GM23338 (cell line): Measurements from ENCODE around the gene SMG1. TPM values are rescaled to one million over a fixed set of nuclear protein-coding genes. Genes with fewer than 3 reads are reported as not detected.

Source experiments
- ATAC-seq: fragments of 200-7000 bp; cut with Tn5 transposase; 3 replicates; pipeline ENCODE4 v1.9.1; 2020
- DNase-seq: peaks from one replicate; pipeline ENCODE4 v3.0.0-alpha.2; 2015; ENCODE audit warnings: low spot score
- H2AFZ ChIP-seq: fragments of 200-600 bp; sonication (generic); 2 replicates; pipeline ENCODE4 v1.8.0; 2016; ENCODE audit warnings: antibody characterized with exemption, mild to moderate bottlenecking, moderate library complexity
- H3F3A ChIP-seq: fragments of 200-600 bp; sonication (generic); replicated peaks from 2 replicates; pipeline ENCODE4 v1.8.0; 2017; ENCODE audit warnings: antibody characterized with exemption, mixed run types, low read depth
- H3K27ac ChIP-seq: fragments of 200-600 bp; sonication (generic); 2 replicates; pipeline ENCODE4 v1.6.1; 2016; ENCODE audit warnings: low read depth
- H3K27me3 ChIP-seq: fragments of 200-600 bp; sonication (generic); 2 replicates; pipeline ENCODE4 v1.8.0; 2016; ENCODE audit warnings: mild to moderate bottlenecking, mixed run types, moderate library complexity; ENCODE audit not compliant: insufficient read depth
- H3K36me3 ChIP-seq: fragments of 200-600 bp; sonication (generic); 2 replicates; pipeline ENCODE4 v1.8.0; 2016; ENCODE audit warnings: mild to moderate bottlenecking; ENCODE audit not compliant: insufficient read depth
- H3K4me1 ChIP-seq: fragments of 200-600 bp; sonication (generic); 2 replicates; pipeline ENCODE4 v1.8.0; 2016; ENCODE audit warnings: mild to moderate bottlenecking, moderate library complexity; ENCODE audit not compliant: insufficient read depth
- H3K4me2 ChIP-seq: fragments of 200-600 bp; sonication (generic); 2 replicates; pipeline ENCODE4 v1.7.1; 2017; ENCODE audit warnings: mixed run types
- H3K4me3 ChIP-seq: fragments of 200-600 bp; sonication (generic); 2 replicates; pipeline ENCODE4 v1.6.1; 2016; ENCODE audit warnings: mixed run types
- H3K79me2 ChIP-seq: fragments of 200-600 bp; sonication (generic); replicated peaks from 2 replicates; pipeline ENCODE4 v1.8.0; 2017; ENCODE audit warnings: mild to moderate bottlenecking; ENCODE audit not compliant: insufficient read depth
- H3K9me2 ChIP-seq: fragments of 200-600 bp; sonication (generic); 2 replicates; pipeline ENCODE4 v1.8.0; 2017; ENCODE audit not compliant: insufficient read depth
- H4K20me1 ChIP-seq: fragments of 200-600 bp; sonication (generic); replicated peaks from 2 replicates; pipeline ENCODE4 v1.8.0; 2017; ENCODE audit warnings: mild to moderate bottlenecking; ENCODE audit not compliant: insufficient read depth
- H3K27ac Mint-ChIP-seq: 2 replicates; pipeline ENCODE4 v1.8.0; 2020; ENCODE audit warnings: inconsistent platforms, mild to moderate bottlenecking, moderate library complexity, mixed read lengths
- H3K27me3 Mint-ChIP-seq: 3 replicates; pipeline ENCODE4 v1.8.0; 2022; ENCODE audit warnings: low read depth, mild to moderate bottlenecking, moderate library complexity, mixed read lengths, inconsistent platforms; ENCODE audit not compliant: insufficient read depth, poor library complexity
- H3K36me3 Mint-ChIP-seq: 3 replicates; pipeline ENCODE4 v1.8.0; 2021; ENCODE audit warnings: low read depth, mild to moderate bottlenecking, inconsistent platforms, moderate library complexity, mixed read lengths
- H3K4me1 Mint-ChIP-seq: 3 replicates; pipeline ENCODE4 v1.8.0; 2020; ENCODE audit warnings: mild to moderate bottlenecking, inconsistent platforms, mixed read lengths
- H3K4me3 Mint-ChIP-seq: 3 replicates; pipeline ENCODE4 v1.8.0; 2021; ENCODE audit warnings: moderate library complexity, mild to moderate bottlenecking, inconsistent platforms, mixed read lengths
- H3K9me3 Mint-ChIP-seq: 3 replicates; pipeline ENCODE4 v1.8.0; 2020; ENCODE audit warnings: moderate library complexity, mild to moderate bottlenecking, inconsistent platforms, mixed read lengths
- CREB1 ChIP-seq: fragments of 250-450 bp; sonication (Bioruptor Pico); IDR thresholded peaks from 2 replicates; pipeline ENCODE4 v1.5.0; 2020; ENCODE audit warnings: low read depth, mild to moderate bottlenecking, moderate library complexity
- EZH2 ChIP-seq: fragments of 200-600 bp; sonication (generic); IDR thresholded peaks from one replicate; pipeline ENCODE4 v1.8.0; 2017; ENCODE audit warnings: antibody characterized with exemption, mild to moderate bottlenecking, low read depth; ENCODE audit not compliant: unreplicated experiment
- EZH2phosphoT487 ChIP-seq: fragments of 200-600 bp; sonication (generic); IDR thresholded peaks from one replicate; pipeline ENCODE4 v1.8.1; 2018; ENCODE audit warnings: antibody characterized with exemption; ENCODE audit not compliant: unreplicated experiment
- JUNB ChIP-seq: IDR thresholded peaks from one replicate; pipeline ENCODE4 v1.6.1; 2016; ENCODE audit warnings: antibody characterized with exemption; ENCODE audit not compliant: unreplicated experiment
- NANOG ChIP-seq: IDR thresholded peaks from 2 replicates; pipeline ENCODE4 v1.6.1; 2016; ENCODE audit warnings: antibody characterized with exemption, borderline replicate concordance
- POLR2AphosphoS5 ChIP-seq: IDR thresholded peaks from 2 replicates; pipeline ENCODE4 v1.6.1; 2016; ENCODE audit warnings: antibody characterized with exemption, low read depth
- REST ChIP-seq: IDR thresholded peaks from one replicate; pipeline ENCODE4 v1.6.1; 2018; ENCODE audit warnings: antibody characterized with exemption; ENCODE audit not compliant: unreplicated experiment
- STAT1 ChIP-seq: IDR thresholded peaks from one replicate; pipeline ENCODE4 v1.6.1; 2016; ENCODE audit warnings: antibody characterized with exemption; ENCODE audit not compliant: unreplicated experiment
- ZNF114 ChIP-seq: fragments of 250-450 bp; sonication (Bioruptor Pico); IDR thresholded peaks from 2 replicates; pipeline ENCODE4 v1.5.0; 2020; ENCODE audit warnings: mild to moderate bottlenecking, moderate library complexity
- ZNF331 ChIP-seq: fragments of 250-450 bp; sonication (Bioruptor Pico); IDR thresholded peaks from 2 replicates; pipeline ENCODE4 v1.5.0; 2020; ENCODE audit warnings: low read depth, mild to moderate bottlenecking, moderate library complexity
- ZNF462 ChIP-seq: fragments of 250-450 bp; sonication (Bioruptor Pico); IDR thresholded peaks from 2 replicates; pipeline ENCODE4 v1.5.0; 2020; ENCODE audit warnings: mild to moderate bottlenecking, moderate library complexity
- polyA plus RNA-seq: library from polyadenylated mRNA; unstranded; fragments of >200 nt; fragmentation: Nextera tagmentation; extraction: Ambion mirVana; gene quantifications from 2 replicates; pipeline ENCODE4 v1.2.1, GENCODE V29; 2016
- total RNA-seq: library from RNA; depleted of rRNA; stranded (reverse); fragments of >200 nt; shearing (Covaris generic); gene quantifications from 2 replicates; pipeline ENCODE4 v1.2.3, GENCODE V29; 2014
- TF ChIP-seq, protein P1 (sequence below), 2 experiments: fragments of 200-600 bp in 1 of 2; sonication (generic) in 1 of 2; conservative IDR thresholded peaks; 2 replicates each; pipeline versions ENCODE4 v1.5.1 to v1.6.1; 2016 to 2017; ENCODE audit warnings: antibody characterized with exemption in 2 of 2, low read depth in 2 of 2, mild to moderate bottlenecking in 2 of 2, moderate library complexity in 1 of 2

The SMG1 gene
- total and polyA plus RNA-seq, 2 experiments from 2014 or later: 18.6 to 119 TPM

- TF ChIP-seq EZH2 (no peak), STAT1 (no peak), POLR2AphosphoS5 (no peak), JUNB (no peak)
Observed at GRCh38 chr16:18841833-18842525, 84.2 kb downstream of the SMG1 start (continued).

DNA sequence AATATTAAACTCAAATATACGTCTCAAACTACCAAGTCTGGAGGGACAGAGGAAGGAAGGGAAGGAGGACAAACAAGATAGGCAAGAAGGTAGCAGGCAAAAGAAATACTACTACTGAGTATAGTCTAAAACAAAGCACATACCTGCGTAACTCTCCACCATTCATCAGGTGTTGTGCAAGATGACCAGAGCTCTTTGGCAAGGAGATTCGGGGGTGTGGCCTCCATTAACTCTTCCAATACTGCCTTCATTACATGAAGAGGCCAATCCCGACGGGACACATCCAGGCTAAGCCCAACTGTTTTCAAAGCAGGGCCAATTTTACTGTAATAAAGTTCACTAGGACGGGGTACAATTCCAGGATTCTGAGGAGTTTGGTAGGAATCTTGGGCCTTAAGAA lies 86.7 kb downstream of the SMG1 start:
- no peaks in the 10 kb centered on the region for H3K27me3 ChIP-seq
- no peak overlapping the region for H3K4me3 ChIP-seq
- H4K20me1 ChIP-seq: peaks cover 9% of the 10 kb centered on the region; the same call in 1 of the 2 replicates
- Mint-ChIP-seq H3K27me3 (peaks cover 6% of the 10 kb centered on the region), H3K36me3 (peaks cover 87% of the 10 kb centered on the region), H3K4me1 (no peaks in the 10 kb centered on the region; the same call in 2 of the 3 replicates), H3K27ac (peak overlapping the region; percentile 87; the same call in 1 of the 2 replicates), H3K4me3 (no peak overlapping the region), H3K9me3 (no peaks in the 10 kb centered on the region)
- no peaks in the 10 kb centered on the region for H3K9me2 ChIP-seq
- H3K4me1 ChIP-seq: no peaks in the 10 kb centered on the region
- H3K4me2 ChIP-seq: no peak overlapping the region
- peak overlapping the region; percentile 52; the same call in 1 of the 2 replicates for H3K27ac ChIP-seq
- ATAC-seq (peak; percentile 68), DNase-seq (peak; percentile 56)
- H3K79me2 ChIP-seq: peaks cover 10% of the 10 kb centered on the region
- H3F3A ChIP-seq: no peaks in the 10 kb centered on the region
- H3K36me3 ChIP-seq: peaks cover 81% of the 10 kb centered on the region
- no peak overlapping the region for H2AFZ ChIP-seq
- TF ChIP-seq REST (no peak), ZNF114 (CRISPR knock-in tag) (no peak), EZH2phosphoT487 (no peak), ZNF462 (no peak), EZH2 (no peak), CREB1 (CRISPR knock-in tag) (no peak), NANOG (no peak), JUNB (no peak), ZNF331 (no peak), POLR2AphosphoS5 (no peak), STAT1 (no peak)
- TF ChIP-seq, protein P1, sequence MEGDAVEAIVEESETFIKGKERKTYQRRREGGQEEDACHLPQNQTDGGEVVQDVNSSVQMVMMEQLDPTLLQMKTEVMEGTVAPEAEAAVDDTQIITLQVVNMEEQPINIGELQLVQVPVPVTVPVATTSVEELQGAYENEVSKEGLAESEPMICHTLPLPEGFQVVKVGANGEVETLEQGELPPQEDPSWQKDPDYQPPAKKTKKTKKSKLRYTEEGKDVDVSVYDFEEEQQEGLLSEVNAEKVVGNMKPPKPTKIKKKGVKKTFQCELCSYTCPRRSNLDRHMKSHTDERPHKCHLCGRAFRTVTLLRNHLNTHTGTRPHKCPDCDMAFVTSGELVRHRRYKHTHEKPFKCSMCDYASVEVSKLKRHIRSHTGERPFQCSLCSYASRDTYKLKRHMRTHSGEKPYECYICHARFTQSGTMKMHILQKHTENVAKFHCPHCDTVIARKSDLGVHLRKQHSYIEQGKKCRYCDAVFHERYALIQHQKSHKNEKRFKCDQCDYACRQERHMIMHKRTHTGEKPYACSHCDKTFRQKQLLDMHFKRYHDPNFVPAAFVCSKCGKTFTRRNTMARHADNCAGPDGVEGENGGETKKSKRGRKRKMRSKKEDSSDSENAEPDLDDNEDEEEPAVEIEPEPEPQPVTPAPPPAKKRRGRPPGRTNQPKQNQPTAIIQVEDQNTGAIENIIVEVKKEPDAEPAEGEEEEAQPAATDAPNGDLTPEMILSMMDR (conservative IDR thresholded peaks at IDR 0.05; ENCODE audit: low read depth in 2 of 2): no peak
